SJCRH30 (cell line): Measurements from ENCODE around the gene EFNA5. TPM values are rescaled to one million over a fixed set of nuclear protein-coding genes. Genes with fewer than 3 reads are reported as not detected.
A peak's percentile ranks its signal among the peaks of the same experiment; 100 is the strongest.

Experiments
- DNase-seq, 2 experiments: peaks; one replicate each; pipeline ENCODE4 v3.0.0-alpha.2; 2015 to 2020
- H3K27ac ChIP-seq: fragments of 250-450 bp; sonication (Bioruptor Pico); 2 replicates; pipeline ENCODE4 v1.5.1; 2020; ENCODE audit warnings: mild to moderate bottlenecking, moderate library complexity
- H3K27me3 ChIP-seq: fragments of 250-450 bp; sonication (Bioruptor Pico); 2 replicates; pipeline ENCODE4 v1.5.1; 2020; ENCODE audit warnings: mild to moderate bottlenecking, moderate library complexity
- H3K36me3 ChIP-seq: fragments of 250-450 bp; sonication (Bioruptor Pico); 2 replicates; pipeline ENCODE4 v1.5.1; 2020; ENCODE audit warnings: mild to moderate bottlenecking, moderate library complexity
- H3K4me1 ChIP-seq: fragments of 250-450 bp; sonication (Bioruptor Pico); 2 replicates; pipeline ENCODE4 v1.5.1; 2020; ENCODE audit warnings: mild to moderate bottlenecking, moderate library complexity
- H3K4me3 ChIP-seq: fragments of 250-450 bp; sonication (Bioruptor Pico); 2 replicates; pipeline ENCODE4 v1.5.1; 2020; ENCODE audit warnings: mild to moderate bottlenecking, moderate library complexity
- H3K9me3 ChIP-seq: fragments of 250-450 bp; sonication (Bioruptor Pico); replicated peaks from 2 replicates; pipeline ENCODE4 v1.5.1; 2020; ENCODE audit warnings: mild to moderate bottlenecking, moderate library complexity
- total RNA-seq: library from RNA; depleted of rRNA; stranded (reverse); fragments of >200 nt; shearing (Covaris generic); gene quantifications from 2 replicates; pipeline ENCODE4 v1.2.3, GENCODE V29; 2014

Gene EFNA5
- total RNA-seq, 1 experiment from 2014 or later = 41.3 TPM

GRCh38 chr5:107668154-107669095 is 2.3 kb downstream of the EFNA5 start:
- Histone ChIP-seq H3K4me1 (no peaks in the 10 kb centered on the region), H3K27me3 (no peaks in the 10 kb centered on the region), H3K4me3 (peak overlapping the region; percentile 84), H3K27ac (peak overlapping the region; percentile 97), H3K36me3 (peaks cover 11% of the 10 kb centered on the region), H3K9me3 (no peaks in the 10 kb centered on the region)
- peak in 1 of 2 experiments; percentile 65 for DNase-seq

- no peaks in the 10 kb centered on the region for H3K27me3 ChIP-seq
- H3K27ac ChIP-seq = no peak overlapping the region
- no peak for DNase-seq
- H3K9me3 ChIP-seq = no peaks in the 10 kb centered on the region
- peaks cover 21% of the 10 kb centered on the region for H3K36me3 ChIP-seq
- H3K4me1 ChIP-seq = no peaks in the 10 kb centered on the region
- H3K4me3 ChIP-seq = no peak overlapping the region
Observed at GRCh38 chr5:107666051-107666655, 4.6 kb downstream of the EFNA5 start.

- Histone ChIP-seq H3K4me1 (no peaks in the 10 kb centered on the region), H3K9me3 (no peaks in the 10 kb centered on the region), H3K4me3 (no peak overlapping the region), H3K27me3 (no peaks in the 10 kb centered on the region), H3K27ac (no peak overlapping the region), H3K36me3 (peaks cover 21% of the 10 kb centered on the region)
- no peak for DNase-seq
Observed at GRCh38 chr5:107665036-107665570, 5.6 kb downstream of the EFNA5 start.

- no peaks in the 10 kb centered on the region for H3K4me1 ChIP-seq
- no peak for DNase-seq
- H3K27me3 ChIP-seq = no peaks in the 10 kb centered on the region
- H3K36me3 ChIP-seq = peaks cover 21% of the 10 kb centered on the region
- H3K4me3 ChIP-seq = no peak overlapping the region
- no peaks in the 10 kb centered on the region for H3K9me3 ChIP-seq
- no peak overlapping the region for H3K27ac ChIP-seq
Observed at GRCh38 chr5:107663697-107664096, 7.0 kb downstream of the EFNA5 start.

GRCh38 chr5:107661650-107662044 is 9.1 kb downstream of the EFNA5 start:
- H3K36me3 ChIP-seq = peaks cover 21% of the 10 kb centered on the region
- no peak overlapping the region for H3K4me3 ChIP-seq
- no peaks in the 10 kb centered on the region for H3K9me3 ChIP-seq
- H3K27me3 ChIP-seq = no peaks in the 10 kb centered on the region
- no peak overlapping the region for H3K27ac ChIP-seq
- no peak for DNase-seq
- H3K4me1 ChIP-seq = no peaks in the 10 kb centered on the region

- no peaks in the 10 kb centered on the region for H3K27me3 ChIP-seq
- no peak overlapping the region for H3K27ac ChIP-seq
- no peaks in the 10 kb centered on the region for H3K4me1 ChIP-seq
- H3K9me3 ChIP-seq = no peaks in the 10 kb centered on the region
- H3K4me3 ChIP-seq = no peak overlapping the region
- H3K36me3 ChIP-seq = peaks cover 21% of the 10 kb centered on the region
- no peak for DNase-seq
Observed at GRCh38 chr5:107661038-107661649, 9.6 kb downstream of the EFNA5 start.

GRCh38 chr5:107658528-107658927 is 12.2 kb downstream of the EFNA5 start:
- Histone ChIP-seq H3K9me3 (no peaks in the 10 kb centered on the region), H3K27ac (no peak overlapping the region), H3K27me3 (no peaks in the 10 kb centered on the region), H3K4me3 (no peak overlapping the region), H3K4me1 (no peaks in the 10 kb centered on the region), H3K36me3 (peaks cover 11% of the 10 kb centered on the region; the same call in 1 of the 2 replicates)
- DNase-seq = no peak

GRCh38 chr5:107655831-107656230 is 14.9 kb downstream of the EFNA5 start:
- Histone ChIP-seq H3K27ac (no peak overlapping the region), H3K9me3 (no peaks in the 10 kb centered on the region), H3K4me1 (peaks cover 13% of the 10 kb centered on the region; the same call in 1 of the 2 replicates), H3K36me3 (no peaks in the 10 kb centered on the region; the same call in 1 of the 2 replicates), H3K4me3 (no peak overlapping the region), H3K27me3 (no peaks in the 10 kb centered on the region)
- DNase-seq = no peak

- Histone ChIP-seq H3K36me3 (no peaks in the 10 kb centered on the region; the same call in 1 of the 2 replicates), H3K27me3 (no peaks in the 10 kb centered on the region), H3K4me1 (peaks cover 13% of the 10 kb centered on the region; the same call in 1 of the 2 replicates), H3K4me3 (no peak overlapping the region), H3K9me3 (no peaks in the 10 kb centered on the region), H3K27ac (no peak overlapping the region)
- DNase-seq = no peak
Observed at GRCh38 chr5:107654827-107655226, 15.9 kb downstream of the EFNA5 start.

GRCh38 chr5:107653685-107654084 is 17.1 kb downstream of the EFNA5 start:
- no peak for DNase-seq
- no peaks in the 10 kb centered on the region for H3K36me3 ChIP-seq
- peaks cover 13% of the 10 kb centered on the region; the same call in 1 of the 2 replicates for H3K4me1 ChIP-seq
- H3K27me3 ChIP-seq = no peaks in the 10 kb centered on the region
- H3K4me3 ChIP-seq = no peak overlapping the region
- no peaks in the 10 kb centered on the region for H3K9me3 ChIP-seq
- H3K27ac ChIP-seq = no peak overlapping the region

- H3K4me3 ChIP-seq = no peak overlapping the region
- no peak overlapping the region for H3K27ac ChIP-seq
- no peaks in the 10 kb centered on the region for H3K36me3 ChIP-seq
- H3K9me3 ChIP-seq = no peaks in the 10 kb centered on the region
- DNase-seq = peak; percentile 48 to 81
- H3K4me1 ChIP-seq = peaks cover 13% of the 10 kb centered on the region; the same call in 1 of the 2 replicates
- no peaks in the 10 kb centered on the region for H3K27me3 ChIP-seq
Observed at GRCh38 chr5:107652839-107653607, 17.7 kb downstream of the EFNA5 start.

- Histone ChIP-seq H3K36me3 (no peaks in the 10 kb centered on the region), H3K9me3 (no peaks in the 10 kb centered on the region), H3K27ac (no peak overlapping the region), H3K27me3 (no peaks in the 10 kb centered on the region), H3K4me1 (peaks cover 13% of the 10 kb centered on the region; the same call in 1 of the 2 replicates), H3K4me3 (no peak overlapping the region)
- DNase-seq = no peak
Observed at GRCh38 chr5:107652408-107652807, 18.3 kb downstream of the EFNA5 start.

- H3K27me3 ChIP-seq = no peaks in the 10 kb centered on the region
- no peak overlapping the region for H3K27ac ChIP-seq
- H3K9me3 ChIP-seq = no peaks in the 10 kb centered on the region
- no peaks in the 10 kb centered on the region for H3K36me3 ChIP-seq
- H3K4me1 ChIP-seq = peaks cover 13% of the 10 kb centered on the region; the same call in 1 of the 2 replicates
- no peak overlapping the region for H3K4me3 ChIP-seq
- no peak for DNase-seq
Observed at GRCh38 chr5:107651325-107651724, 19.4 kb downstream of the EFNA5 start.

GRCh38 chr5:107646418-107646817 is 24.3 kb downstream of the EFNA5 start:
- H3K27me3 ChIP-seq = no peaks in the 10 kb centered on the region
- H3K27ac ChIP-seq = no peak overlapping the region
- no peaks in the 10 kb centered on the region; the same call in 1 of the 2 replicates for H3K36me3 ChIP-seq
- peaks cover 7% of the 10 kb centered on the region for H3K4me1 ChIP-seq
- peaks cover 2% of the 10 kb centered on the region for H3K9me3 ChIP-seq
- H3K4me3 ChIP-seq = no peak overlapping the region
- DNase-seq = no peak
